NCI-H460 (cell line): ENCODE measurements around the gene HCN4. TPM values are rescaled to one million over a fixed set of nuclear protein-coding genes. Genes with fewer than 3 reads are reported as not detected.

Source experiments
- total RNA-seq: library from RNA; depleted of rRNA; stranded (reverse); fragments of >200 nt; shearing (Covaris generic); gene quantifications from 2 replicates; pipeline ENCODE4 v1.2.3, GENCODE V29; 2014; rRNA removed

HCN4 gene
- total RNA-seq, 1 experiment from 2014 or later, result not detected

Other genes starting within 250 kb of the HCN4 start
- gene REC114, start 74.2 kb upstream of the HCN4 start, total RNA-seq, result not detected in 2 replicates